HG03432 (cell line): ENCODE data around the gene PHF21B.
"Not testable (repeated sequence)": the region's sequence is repeated elsewhere in the genome, so short reads cannot be mapped to it uniquely, and the experiment has no call there.

ENCODE experiments used
- ATAC-seq: cut with Tn5 transposase; IDR thresholded peaks from one replicate; pipeline ENCODE4 v1.9.1; 2021; ENCODE audit warnings: mild to moderate bottlenecking, moderate library complexity; ENCODE audit not compliant: unreplicated experiment

The PHF21B gene

DNA sequence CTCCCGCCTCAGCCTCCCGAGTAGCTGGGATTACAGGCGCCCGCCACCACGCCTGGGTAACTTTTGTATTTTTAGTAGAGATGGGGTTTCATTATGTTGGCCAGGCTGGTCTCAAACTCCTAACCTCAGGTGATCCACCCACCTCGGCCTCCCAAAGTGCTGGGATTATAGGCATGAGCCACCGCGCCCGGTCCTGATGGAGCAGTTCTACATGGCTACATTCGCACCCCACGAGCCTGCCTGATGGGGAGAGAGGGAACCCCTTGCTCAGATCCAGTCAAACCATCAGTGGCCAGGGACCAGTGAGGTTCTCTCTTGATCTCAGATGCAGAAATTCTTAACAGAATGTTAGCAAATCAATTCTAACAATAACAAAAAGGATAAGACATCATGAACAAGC is 88.0 kb downstream of the PHF21B start:
- not testable (repeated sequence) for ATAC-seq

GRCh38 chr22:44920183-44920582 is 89.6 kb downstream of the PHF21B start:
- no peak for ATAC-seq

GRCh38 chr22:44919691-44920090 is 90.1 kb downstream of the PHF21B start:
- ATAC-seq: no peak

GRCh38 chr22:44918925-44919392 is 90.8 kb downstream of the PHF21B start:
- no peak for ATAC-seq

GRCh38 chr22:44918166-44918924 is 91.5 kb downstream of the PHF21B start:
- ATAC-seq: no peak

GRCh38 chr22:44917372-44918165 is 92.2 kb downstream of the PHF21B start:
- no peak for ATAC-seq

- no peak for ATAC-seq
Observed at GRCh38 chr22:44916281-44917231, 93.2 kb downstream of the PHF21B start.

DNA sequence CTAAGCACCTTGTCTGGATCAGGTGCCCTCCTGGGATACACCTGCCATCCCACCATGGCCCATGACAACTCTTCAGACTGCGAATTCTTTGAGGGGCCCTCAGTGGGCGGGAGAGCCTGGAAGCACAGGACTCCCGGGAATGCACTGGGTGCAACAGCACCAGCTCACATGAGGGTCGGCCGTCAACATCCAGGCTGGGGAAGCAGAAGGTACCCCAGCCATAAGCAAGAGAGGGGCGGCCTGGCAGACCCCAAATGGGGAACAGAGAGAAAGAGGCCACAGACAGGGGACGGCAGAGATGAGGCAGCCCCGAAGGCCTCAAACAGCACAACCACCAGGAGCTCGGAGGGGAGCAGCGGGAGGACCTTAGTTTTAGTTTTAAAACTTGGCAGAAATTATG is 94.4 kb downstream of the PHF21B start:
- no peak for ATAC-seq

GRCh38 chr22:44914026-44914721 is 95.6 kb downstream of the PHF21B start:
- ATAC-seq: no peak

DNA sequence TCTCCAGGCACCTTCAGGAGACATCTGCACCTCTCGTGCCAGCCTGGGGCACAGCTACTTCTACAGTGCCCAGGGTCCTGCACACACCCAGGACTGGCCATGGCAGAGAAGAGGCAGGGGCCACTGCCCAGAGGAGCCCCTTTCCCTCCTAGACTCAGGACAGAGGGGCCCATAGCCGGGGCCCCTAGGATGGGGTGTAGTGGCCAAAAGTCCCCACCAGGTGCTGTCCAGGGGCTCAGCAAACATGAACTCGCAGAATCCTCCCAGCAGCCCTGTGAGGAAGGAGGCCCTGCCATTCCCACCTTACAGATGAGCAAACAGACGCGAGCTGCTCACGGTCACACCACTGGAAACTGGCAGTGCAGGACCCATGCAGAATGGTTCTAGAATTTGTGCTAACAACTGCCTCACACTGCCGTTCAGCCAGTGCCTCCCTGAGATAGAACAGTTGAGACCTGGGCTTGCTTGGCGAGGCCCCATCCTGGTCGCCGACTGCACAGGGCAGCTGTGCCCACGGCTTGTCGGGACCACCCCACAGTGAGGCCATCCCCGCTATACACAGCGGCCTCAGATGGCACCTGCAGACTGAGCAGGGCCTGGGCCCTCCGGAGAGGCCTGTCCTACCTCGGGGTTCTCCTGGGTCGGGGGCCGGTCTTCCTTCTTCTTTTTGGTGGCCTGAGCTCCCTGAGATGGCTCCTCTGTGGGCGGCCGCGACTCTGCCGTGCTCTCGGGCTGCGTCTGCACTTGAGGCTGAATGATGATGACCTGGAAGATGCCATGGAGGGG is 96.4 kb downstream of the PHF21B start:
- ATAC-seq: no peak

DNA sequence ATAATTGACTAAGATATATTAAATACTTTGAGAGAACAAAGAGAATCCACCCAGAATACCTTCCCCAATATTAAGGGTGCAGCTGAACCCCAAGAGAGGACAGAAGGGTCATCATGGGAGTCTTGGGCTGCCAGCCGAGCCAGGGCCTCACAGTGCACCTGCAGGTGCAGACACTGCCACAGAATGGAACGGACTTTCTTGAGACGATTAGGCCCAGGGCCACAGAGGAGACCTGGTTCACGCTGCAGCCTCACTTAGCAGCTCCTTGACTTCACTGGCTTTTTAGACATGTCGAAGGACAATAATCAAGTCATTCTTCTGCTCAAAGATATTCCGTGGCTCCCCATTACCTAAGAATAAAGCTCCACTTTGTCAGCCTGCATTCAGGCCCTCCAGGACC is 100.6 kb downstream of the PHF21B start:
- ATAC-seq: no peak

- no peak for ATAC-seq
Observed at GRCh38 chr22:44907765-44908737, 101.8 kb downstream of the PHF21B start.

GRCh38 chr22:44906999-44907644 is 102.7 kb downstream of the PHF21B start:
- no peak for ATAC-seq

DNA sequence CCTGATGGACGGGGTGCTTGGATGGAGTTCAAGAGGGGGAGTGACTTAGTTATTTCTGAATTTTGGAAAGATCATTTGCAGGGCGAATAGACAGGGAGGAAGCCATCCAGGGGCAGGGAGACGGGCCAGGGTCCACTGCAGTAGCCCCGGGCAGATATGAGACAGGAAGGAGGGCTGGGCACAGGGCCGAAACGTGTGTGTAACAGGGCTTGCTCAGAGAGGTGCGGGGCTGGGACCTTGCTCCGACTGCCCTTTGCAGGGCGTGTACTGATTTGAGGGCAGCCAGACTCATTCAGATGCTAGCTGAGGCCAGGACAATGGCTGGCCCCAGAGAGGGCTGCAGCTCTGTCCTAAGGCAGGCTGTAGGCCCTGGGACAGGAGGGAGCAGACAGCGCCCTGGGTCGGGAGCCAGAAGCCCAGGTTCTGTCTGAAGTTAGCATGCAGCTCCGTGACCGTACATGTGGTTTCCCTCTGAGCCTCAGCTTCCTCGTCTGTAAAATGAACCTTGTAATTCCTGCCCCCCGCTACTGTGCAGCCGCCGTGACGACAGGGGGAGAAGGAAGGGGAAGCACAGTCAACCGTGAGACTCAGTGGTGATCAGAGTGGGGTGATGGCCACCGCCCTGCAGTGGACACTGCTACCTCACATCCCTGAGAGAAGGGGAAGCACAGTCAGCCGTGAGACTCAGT is 103.4 kb downstream of the PHF21B start:
- no peak for ATAC-seq

- not testable (repeated sequence) for ATAC-seq
Observed at GRCh38 chr22:44904492-44905152, 105.2 kb downstream of the PHF21B start.

GRCh38 chr22:44903164-44903563 is 106.6 kb downstream of the PHF21B start:
- not testable (repeated sequence) for ATAC-seq

DNA sequence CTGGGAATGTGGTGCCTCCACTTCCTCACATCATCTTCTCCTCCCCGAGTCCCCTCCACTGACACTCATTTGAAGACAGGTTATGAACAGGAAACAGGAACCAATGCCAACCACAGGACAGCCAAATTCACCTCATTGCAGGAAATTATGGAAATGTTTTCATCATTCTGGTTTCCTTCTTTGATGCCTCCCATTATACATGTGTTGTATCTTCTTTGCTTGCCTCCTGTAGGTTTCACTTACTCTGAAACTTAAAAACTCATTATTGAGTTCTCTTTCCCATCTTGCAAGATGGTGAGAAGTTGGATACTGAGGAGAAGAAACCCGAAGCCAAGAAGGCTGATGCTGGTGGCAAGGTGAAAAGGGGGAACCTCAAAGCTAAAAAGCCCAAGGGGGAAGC is 108.5 kb downstream of the PHF21B start:
- ATAC-seq: no peak
